Caco-2 (cell line): ENCODE data around the gene SLC5A10. TPM values are rescaled to one million over a fixed set of nuclear protein-coding genes. Genes with fewer than 3 reads are reported as not detected.

ENCODE experiments used
- BruUV-seq: library from RNA; stranded (reverse); fragments of 400-500 nt; replicated peaks from 2 replicates; lab custom pipeline; 2021; lab: Mats Ljungman, UMichigan
- CTCF ChIA-PET: fragments of 300-600 bp; sonication (Branson Sonifier 250); formaldehyde crosslinking; loops from one replicate; lab custom pipeline; 2022; ENCODE audit warnings: antibody characterized with exemption; lab: Charles Lee
- POLR2A ChIA-PET: fragments of 300-600 bp; sonication (Branson Sonifier 250); formaldehyde crosslinking; loops from one replicate; lab custom pipeline; 2022; ENCODE audit warnings: antibody characterized with exemption; lab: Charles Lee
- DNase-seq, 2 experiments: peaks; one replicate each; pipeline versions ENCODE4 v3.0.0 to v3.0.0-alpha.2; 2020 to 2022
- H3K27me3 ChIP-seq: replicated peaks from 2 replicates; pipeline ENCODE4 v1.6.0; 2011; ENCODE audit warnings: low read length; ENCODE audit not compliant: control insufficient read depth, insufficient read depth
- H3K36me3 ChIP-seq: 2 replicates; pipeline ENCODE4 v1.5.1; 2011; ENCODE audit warnings: low read length; ENCODE audit not compliant: control insufficient read depth, insufficient read depth
- H3K4me1 ChIP-seq: fragments of 250-450 bp; sonication (Bioruptor Pico); 2 replicates; pipeline ENCODE4 v1.5.1; 2020; ENCODE audit warnings: mild to moderate bottlenecking
- H3K4me3 ChIP-seq: 2 replicates; pipeline ENCODE4 v1.5.1; 2011; ENCODE audit warnings: low read depth, mild to moderate bottlenecking, control low read depth, low read length
- H3K9me3 ChIP-seq: fragments of 250-450 bp; sonication (Bioruptor Pico); 2 replicates; pipeline ENCODE4 v1.5.1; 2020; ENCODE audit warnings: mild to moderate bottlenecking, moderate library complexity
- H3K27ac Mint-ChIP-seq: one replicate; pipeline ENCODE4 v1.8.0; 2022; ENCODE audit warnings: mixed read lengths; ENCODE audit not compliant: unreplicated experiment
- H3K27me3 Mint-ChIP-seq: one replicate; pipeline ENCODE4 v1.8.0; 2022; ENCODE audit warnings: mixed read lengths; ENCODE audit not compliant: insufficient read depth, unreplicated experiment
- H3K36me3 Mint-ChIP-seq: one replicate; pipeline ENCODE4 v1.8.0; 2022; ENCODE audit warnings: mild to moderate bottlenecking, mixed read lengths; ENCODE audit not compliant: insufficient read depth, unreplicated experiment
- H3K4me1 Mint-ChIP-seq: one replicate; pipeline ENCODE4 v1.8.0; 2022; ENCODE audit warnings: low read depth, mixed read lengths; ENCODE audit not compliant: unreplicated experiment
- H3K4me3 Mint-ChIP-seq: one replicate; pipeline ENCODE4 v1.8.0; 2022; ENCODE audit warnings: mild to moderate bottlenecking, moderate library complexity, mixed read lengths; ENCODE audit not compliant: unreplicated experiment
- H3K9me3 Mint-ChIP-seq: one replicate; pipeline ENCODE4 v1.8.0; 2022; ENCODE audit warnings: mixed read lengths; ENCODE audit not compliant: unreplicated experiment
- intact Hi-C: fragments of 100-400 bp; cut with micrococcal nuclease; formaldehyde crosslinking; loops from one replicate; pipeline ENCODE4 v1.10.0; 2022; ENCODE audit not compliant: unreplicated experiment
- total RNA-seq: library from RNA; stranded (reverse); gene quantifications from 2 replicates; pipeline ENCODE4 v1.2.3, GENCODE V29; 2022
- TF ChIP-seq, protein P1 (sequence below), 2 experiments: fragments of 200-600 bp in 1 of 2; IDR thresholded peaks; 1 replicate in 1 of 2; 2 replicates in 1 of 2; pipeline versions ENCODE4 v1.5.1 to v1.8.0; 2011 to 2022; ENCODE audit warnings: antibody characterized with exemption in 1 of 2, control low read depth in 1 of 2, inconsistent platforms in 1 of 2, low read depth in 1 of 2, low read length in 1 of 2, mild to moderate bottlenecking in 1 of 2, moderate library complexity in 1 of 2; ENCODE audit not compliant: insufficient read depth in 1 of 2, severe bottlenecking in 1 of 2, unreplicated experiment in 1 of 2

SLC5A10 gene
- total RNA-seq, 1 experiment from 2014 or later: 0.27 TPM

- Histone ChIP-seq H3K36me3 (peaks cover 2% of the 10 kb centered on the region; the same call in 1 of the 2 replicates), H3K9me3 (peaks cover 7% of the 10 kb centered on the region; the same call in 1 of the 2 replicates), H3K4me3 (no peak overlapping the region), H3K4me1 (peaks cover 28% of the 10 kb centered on the region), H3K27me3 (no peaks in the 10 kb centered on the region)
- intact Hi-C loops: no loop called here
- POLR2A ChIA-PET: no interaction called here
- Mint-ChIP-seq H3K27me3 (no peaks in the 10 kb centered on the region), H3K4me3 (no peak overlapping the region), H3K4me1 (peaks cover 16% of the 10 kb centered on the region), H3K36me3 (peaks cover 58% of the 10 kb centered on the region), H3K9me3 (peaks cover 14% of the 10 kb centered on the region), H3K27ac (no peak overlapping the region)
- TF ChIP-seq, protein P1, sequence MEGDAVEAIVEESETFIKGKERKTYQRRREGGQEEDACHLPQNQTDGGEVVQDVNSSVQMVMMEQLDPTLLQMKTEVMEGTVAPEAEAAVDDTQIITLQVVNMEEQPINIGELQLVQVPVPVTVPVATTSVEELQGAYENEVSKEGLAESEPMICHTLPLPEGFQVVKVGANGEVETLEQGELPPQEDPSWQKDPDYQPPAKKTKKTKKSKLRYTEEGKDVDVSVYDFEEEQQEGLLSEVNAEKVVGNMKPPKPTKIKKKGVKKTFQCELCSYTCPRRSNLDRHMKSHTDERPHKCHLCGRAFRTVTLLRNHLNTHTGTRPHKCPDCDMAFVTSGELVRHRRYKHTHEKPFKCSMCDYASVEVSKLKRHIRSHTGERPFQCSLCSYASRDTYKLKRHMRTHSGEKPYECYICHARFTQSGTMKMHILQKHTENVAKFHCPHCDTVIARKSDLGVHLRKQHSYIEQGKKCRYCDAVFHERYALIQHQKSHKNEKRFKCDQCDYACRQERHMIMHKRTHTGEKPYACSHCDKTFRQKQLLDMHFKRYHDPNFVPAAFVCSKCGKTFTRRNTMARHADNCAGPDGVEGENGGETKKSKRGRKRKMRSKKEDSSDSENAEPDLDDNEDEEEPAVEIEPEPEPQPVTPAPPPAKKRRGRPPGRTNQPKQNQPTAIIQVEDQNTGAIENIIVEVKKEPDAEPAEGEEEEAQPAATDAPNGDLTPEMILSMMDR (IDR thresholded peaks at IDR 0.05; ENCODE audit: insufficient read depth in 1 of 2, low read depth in 1 of 2, low read length in 1 of 2, severe bottlenecking in 1 of 2, unreplicated experiment in 1 of 2): no peak
- DNase-seq: no peak
- CTCF ChIA-PET: no interaction called here
- no TSS peak for BruUV-seq
Observed at GRCh38 chr17:18992454-18993130, 40.6 kb downstream of the SLC5A10 start.

DNA sequence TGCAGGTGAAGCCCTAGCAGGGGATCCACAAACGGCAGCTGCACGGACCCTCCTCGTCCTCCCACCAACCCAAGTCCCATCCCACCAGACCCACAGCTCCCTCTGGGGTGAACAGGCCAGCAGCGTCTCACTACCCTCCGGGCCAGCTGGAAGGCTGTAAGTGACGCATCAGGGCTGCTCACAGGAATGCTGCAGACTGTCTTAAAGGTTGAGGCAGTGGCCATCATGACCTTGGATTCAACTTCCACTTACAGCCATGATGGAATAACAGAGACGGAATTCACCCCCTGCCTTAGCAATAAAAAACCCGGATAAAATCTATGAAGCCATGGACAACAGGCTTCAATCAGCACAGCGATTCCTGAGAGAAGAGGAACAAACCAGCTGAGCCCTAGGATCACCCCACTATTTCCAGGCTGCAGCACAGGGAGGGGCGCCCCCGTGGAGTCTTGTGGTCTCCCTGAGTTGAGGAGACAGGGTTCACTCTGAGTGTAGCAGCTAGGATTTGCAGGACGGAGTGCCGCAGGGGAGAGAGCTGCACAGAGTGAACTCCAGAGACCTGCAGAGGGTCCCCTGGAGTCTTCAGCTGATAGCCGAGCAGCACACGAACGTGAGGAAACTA, 42.1 kb downstream of the SLC5A10 start:
- no TSS peak for BruUV-seq
- POLR2A ChIA-PET: no interaction called here
- TF ChIP-seq, protein P1 (IDR thresholded peaks at IDR 0.05; ENCODE audit: insufficient read depth in 1 of 2, low read depth in 1 of 2, low read length in 1 of 2, severe bottlenecking in 1 of 2, unreplicated experiment in 1 of 2): no peak
- H3K9me3 Mint-ChIP-seq: peaks cover 14% of the 10 kb centered on the region
- DNase-seq: no peak
- Histone ChIP-seq H3K36me3 (no peaks in the 10 kb centered on the region; the same call in none of the 2 replicates), H3K4me1 (peaks cover 14% of the 10 kb centered on the region), H3K9me3 (peaks cover 7% of the 10 kb centered on the region; the same call in 1 of the 2 replicates), H3K27me3 (no peaks in the 10 kb centered on the region), H3K4me3 (no peak overlapping the region)
- peak overlapping the region; percentile 51 for H3K27ac Mint-ChIP-seq
- CTCF ChIA-PET: no interaction called here
- peaks cover 6% of the 10 kb centered on the region for H3K4me1 Mint-ChIP-seq
- H3K36me3 Mint-ChIP-seq: peaks cover 64% of the 10 kb centered on the region
- no peaks in the 10 kb centered on the region for H3K27me3 Mint-ChIP-seq
- intact Hi-C loops: no loop called here
- no peak overlapping the region for H3K4me3 Mint-ChIP-seq

DNA sequence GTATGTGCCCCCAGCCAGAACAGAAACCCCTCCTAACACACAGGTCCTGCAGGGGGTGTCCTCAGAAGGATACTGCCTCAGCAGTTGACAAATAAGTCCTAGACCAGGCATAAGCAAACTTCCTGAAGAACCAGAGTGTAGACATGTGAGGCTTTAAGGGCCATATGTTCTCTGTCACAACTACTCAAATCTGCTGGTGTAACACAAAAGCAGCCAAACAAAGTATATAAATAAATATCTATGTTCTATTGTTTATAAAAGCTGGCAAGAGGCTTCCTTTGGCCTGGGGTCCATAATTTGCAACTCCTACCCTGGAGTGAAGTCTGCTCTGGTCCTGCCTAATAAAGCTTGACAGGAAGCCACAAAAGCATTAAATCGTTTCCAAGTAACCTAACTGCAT, 42.7 kb downstream of the SLC5A10 start:
- DNase-seq: no peak
- peaks cover 6% of the 10 kb centered on the region for H3K4me1 Mint-ChIP-seq
- no peak overlapping the region for H3K4me3 Mint-ChIP-seq
- H3K36me3 ChIP-seq: no peaks in the 10 kb centered on the region; the same call in none of the 2 replicates
- no peaks in the 10 kb centered on the region for H3K27me3 ChIP-seq
- peaks cover 14% of the 10 kb centered on the region for H3K9me3 Mint-ChIP-seq
- H3K27me3 Mint-ChIP-seq: no peaks in the 10 kb centered on the region
- intact Hi-C loops: no loop called here
- peak overlapping the region; percentile 51 for H3K27ac Mint-ChIP-seq
- no peak overlapping the region for H3K4me3 ChIP-seq
- CTCF ChIA-PET: no interaction called here
- peaks cover 64% of the 10 kb centered on the region for H3K36me3 Mint-ChIP-seq
- H3K9me3 ChIP-seq: peaks cover 7% of the 10 kb centered on the region; the same call in 1 of the 2 replicates
- TF ChIP-seq, protein P1 (IDR thresholded peaks at IDR 0.05; ENCODE audit: insufficient read depth in 1 of 2, low read depth in 1 of 2, low read length in 1 of 2, severe bottlenecking in 1 of 2, unreplicated experiment in 1 of 2): no peak
- POLR2A ChIA-PET: no interaction called here
- H3K4me1 ChIP-seq: peaks cover 8% of the 10 kb centered on the region
- no TSS peak for BruUV-seq
